VCaP (cell line): Measurements from ENCODE around the gene C3orf20.

Experiments
- H3K27ac ChIP-seq: fragments of 450-650 bp; 2 replicates; pipeline ENCODE4 v1.5.1; 2017
- CTCF ChIP-seq: fragments of 450-650 bp; conservative IDR thresholded peaks from 2 replicates; pipeline ENCODE4 v1.5.1; 2017; ENCODE audit warnings: mild to moderate bottlenecking, moderate library complexity

C3orf20 gene

GRCh38 chr3:14770591-14770990, 95.7 kb downstream of the C3orf20 start:
- TF ChIP-seq CTCF = no peak
- H3K27ac ChIP-seq = no peak overlapping the region; the same call in 1 of the 2 replicates

GRCh38 chr3:14771593-14772497, 96.9 kb downstream of the C3orf20 start:
- no peak for TF ChIP-seq CTCF
- H3K27ac ChIP-seq = no peak overlapping the region

- no peak overlapping the region for H3K27ac ChIP-seq
- no peak for TF ChIP-seq CTCF
Measured at GRCh38 chr3:14772533-14773138, 97.7 kb downstream of the C3orf20 start.

- H3K27ac ChIP-seq = no peak overlapping the region
- TF ChIP-seq CTCF = no peak
Measured at GRCh38 chr3:14773281-14773680, 98.3 kb downstream of the C3orf20 start.

- TF ChIP-seq CTCF = no peak
- H3K27ac ChIP-seq = no peak overlapping the region
Measured at GRCh38 chr3:14773691-14774128, 98.8 kb downstream of the C3orf20 start.

- TF ChIP-seq CTCF = no peak
- H3K27ac ChIP-seq = no peak overlapping the region
Measured at GRCh38 chr3:14774431-14774830, 99.5 kb downstream of the C3orf20 start.

GRCh38 chr3:14775011-14775410, 100.1 kb downstream of the C3orf20 start:
- no peak for TF ChIP-seq CTCF
- H3K27ac ChIP-seq = no peak overlapping the region
